HG03565 (cell line): ENCODE measurements around the gene TBC1D23.
"Not testable (repeated sequence)": the region's sequence is repeated elsewhere in the genome, so short reads cannot be mapped to it uniquely, and the experiment has no call there.

Experiments
- ATAC-seq: cut with Tn5 transposase; IDR thresholded peaks from one replicate; pipeline ENCODE4 v1.9.1; 2021; ENCODE audit warnings: mild to moderate bottlenecking, moderate library complexity; ENCODE audit not compliant: unreplicated experiment

The TBC1D23 gene

GRCh38 chr3:100260685-100261484, at the start of gene TBC1D23:
TSS of gene TBC1D23 (plus strand) at chr3:100260992. CDS start at chr3:100261019, 27 bp downstream.
- ATAC-seq: peak; percentile 100

- ATAC-seq: no peak
These were observed 46.8 kb upstream of the TBC1D23 start for GRCh38 chr3:100213891-100214573.

GRCh38 chr3:100214574-100214964, 46.2 kb upstream of the TBC1D23 start:
- ATAC-seq: no peak

GRCh38 chr3:100216713-100217112, 44.1 kb upstream of the TBC1D23 start:
- ATAC-seq: no peak

GRCh38 chr3:100221159-100221558, 39.6 kb upstream of the TBC1D23 start:
- no peak for ATAC-seq

DNA sequence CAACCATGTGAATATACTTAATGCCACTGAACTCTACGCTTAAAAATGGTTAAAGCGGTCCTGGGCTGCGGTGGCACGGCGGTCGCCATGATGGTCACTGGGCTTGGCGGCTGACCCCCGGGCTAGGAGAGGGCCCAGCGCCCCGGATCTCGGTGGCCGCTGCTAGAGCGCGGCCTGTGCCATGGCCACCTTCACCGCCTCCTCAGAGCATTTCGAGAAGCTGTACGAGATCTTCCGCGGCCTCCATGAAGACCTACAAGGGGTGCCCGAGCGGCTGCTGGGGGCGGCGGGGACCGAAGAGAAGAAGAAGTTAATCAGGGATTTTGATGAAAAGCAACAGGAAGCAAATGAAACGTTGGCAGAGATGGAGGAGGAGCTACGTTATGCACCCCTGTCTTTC, 35.6 kb upstream of the TBC1D23 start:
- ATAC-seq: no peak

DNA sequence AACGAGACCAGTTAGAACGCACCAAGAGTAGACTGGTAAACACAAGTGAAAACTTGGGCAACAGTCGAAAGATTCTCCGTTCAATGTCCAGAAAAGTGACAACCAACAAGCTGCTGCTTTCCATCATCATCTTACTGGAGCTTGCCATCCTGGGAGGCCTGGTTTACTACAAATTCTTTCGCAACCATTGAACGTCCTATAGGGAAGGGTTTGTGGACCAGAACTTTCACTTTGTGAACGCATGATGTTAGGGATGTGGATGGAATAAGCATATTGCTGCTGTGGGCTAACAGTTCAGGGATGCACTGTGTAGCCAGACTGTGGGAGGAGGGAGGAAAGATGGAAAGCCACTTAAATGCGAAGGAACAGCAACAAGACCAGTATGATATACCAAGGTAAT, 34.9 kb upstream of the TBC1D23 start:
- no peak for ATAC-seq

- no peak for ATAC-seq
These were observed 33.9 kb upstream of the TBC1D23 start for GRCh38 chr3:100226712-100227429.

DNA sequence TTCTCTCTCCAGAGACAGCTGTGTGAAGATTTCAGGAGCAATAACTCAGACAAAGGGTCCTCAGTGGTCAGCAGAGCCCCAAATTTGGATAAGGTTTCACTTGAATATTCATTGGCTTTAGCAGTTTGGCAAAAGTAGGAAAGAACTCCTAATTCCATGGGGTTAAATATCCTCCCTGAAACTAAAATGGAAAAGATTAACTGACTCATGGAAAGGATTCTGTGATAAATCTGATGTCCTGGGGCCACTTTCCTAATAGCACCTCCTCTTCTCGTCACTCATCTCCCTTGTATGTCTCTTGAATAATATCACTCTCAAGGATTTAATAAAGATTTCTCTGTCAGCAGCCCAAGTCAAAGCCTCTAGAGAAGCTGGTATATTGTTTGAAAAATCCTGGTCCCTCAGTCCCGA, 33.3 kb upstream of the TBC1D23 start:
- ATAC-seq: no peak

GRCh38 chr3:100228247-100228646, 32.5 kb upstream of the TBC1D23 start:
- ATAC-seq: no peak

GRCh38 chr3:100229188-100229587, 31.6 kb upstream of the TBC1D23 start:
- ATAC-seq: not testable (repeated sequence)

DNA sequence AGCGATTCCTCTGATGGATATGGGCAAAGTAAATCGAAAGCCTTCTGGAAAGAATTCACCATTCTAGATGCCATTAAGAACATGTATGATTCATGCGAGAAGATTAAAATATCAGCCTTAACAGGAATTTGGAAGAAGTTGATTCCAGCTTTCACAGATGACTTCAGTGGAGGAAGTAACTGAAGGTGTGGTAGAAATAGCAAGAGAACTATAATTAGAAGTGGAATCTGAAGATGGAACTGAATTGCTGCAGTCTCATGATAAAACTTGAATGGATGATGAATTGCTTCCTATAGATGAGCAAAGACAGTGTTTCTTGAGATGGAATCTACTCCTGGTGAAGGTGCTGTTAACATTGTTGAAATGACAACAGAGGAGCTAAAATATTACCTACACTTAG, 30.1 kb upstream of the TBC1D23 start:
- no peak for ATAC-seq

GRCh38 chr3:100231668-100232067, 29.1 kb upstream of the TBC1D23 start:
- ATAC-seq: no peak

GRCh38 chr3:100234364-100234763, 26.4 kb upstream of the TBC1D23 start:
- ATAC-seq: no peak

- ATAC-seq: no peak
These were observed 22.2 kb upstream of the TBC1D23 start for GRCh38 chr3:100238599-100238998.

DNA sequence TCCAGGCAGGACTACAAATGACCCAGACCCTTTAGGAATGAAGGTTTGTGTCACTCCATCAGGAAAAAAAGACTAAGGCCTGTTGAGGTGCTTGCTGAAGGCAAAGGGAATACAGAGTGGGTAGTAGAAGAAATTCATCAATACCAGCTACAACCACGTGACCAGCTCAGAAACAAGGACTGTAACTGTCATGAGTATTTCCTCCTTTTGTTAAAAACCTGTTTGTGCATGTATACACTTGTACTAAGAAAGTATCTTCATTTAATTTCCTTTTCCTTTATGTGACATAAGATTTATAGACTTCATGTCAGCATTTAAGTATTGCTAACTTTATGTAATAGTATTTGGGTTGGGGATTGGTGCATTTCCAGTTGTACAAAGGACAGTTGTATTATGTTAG, 18.3 kb upstream of the TBC1D23 start:
- not testable (repeated sequence) for ATAC-seq

GRCh38 chr3:100244264-100244663, 16.5 kb upstream of the TBC1D23 start:
- no peak for ATAC-seq

GRCh38 chr3:100245136-100245535, 15.7 kb upstream of the TBC1D23 start:
- ATAC-seq: no peak

DNA sequence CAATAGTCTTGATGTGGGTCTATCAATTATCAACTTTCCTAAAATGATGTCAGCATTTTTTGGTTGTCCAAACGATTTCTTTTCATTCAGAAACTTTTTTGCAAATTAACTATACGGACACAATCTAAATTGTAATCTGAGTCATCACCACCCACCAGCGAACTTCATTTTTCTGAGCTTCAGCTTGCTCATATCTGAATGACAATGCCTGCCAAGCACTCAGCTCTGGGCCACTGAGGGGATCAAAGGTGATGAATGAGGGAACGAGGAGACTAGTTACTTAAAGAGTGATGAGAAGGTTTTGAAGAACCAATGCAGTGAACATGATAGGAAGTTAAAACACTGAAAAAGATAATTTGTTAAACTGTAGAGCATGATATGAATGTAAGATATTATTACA, 14.9 kb upstream of the TBC1D23 start:
- no peak for ATAC-seq

DNA sequence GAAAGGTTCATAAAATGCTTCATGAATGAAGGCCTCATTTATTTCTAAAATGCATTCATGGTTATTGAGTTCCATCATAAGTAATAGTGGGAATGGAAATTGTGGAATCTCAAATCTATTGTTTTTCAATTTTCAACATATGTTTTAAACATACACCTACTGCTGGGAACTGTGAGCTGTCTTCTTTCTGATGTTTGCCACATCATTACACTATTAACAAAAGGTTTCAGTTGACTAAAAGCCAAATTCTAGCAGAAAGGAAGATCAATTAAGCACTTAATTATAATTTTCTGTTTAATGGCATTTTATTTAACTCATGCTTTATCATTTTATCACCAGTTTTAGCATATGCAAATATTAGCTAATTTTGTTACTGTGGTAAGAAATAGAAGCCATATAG, 13.8 kb upstream of the TBC1D23 start:
- ATAC-seq: no peak

GRCh38 chr3:100252001-100252400, 8.8 kb upstream of the TBC1D23 start:
- no peak for ATAC-seq
